PC-3 (cell line): ENCODE data around the gene DLL4. TPM values are rescaled to one million over a fixed set of nuclear protein-coding genes. Genes with fewer than 3 reads are reported as not detected.
A peak's percentile ranks its signal among the peaks of the same experiment; 100 is the strongest.

Source experiments
- ATAC-seq: fragments of 200-7000 bp; cut with Tn5 transposase; 2 replicates; pipeline ENCODE4 v1.9.1; 2020; ENCODE audit warnings: mild to moderate bottlenecking, moderate library complexity
- BruUV-seq: library from RNA; stranded (reverse); fragments of 400-500 nt; replicated peaks from 2 replicates; lab custom pipeline; 2021; lab: Mats Ljungman, UMichigan
- CTCF ChIA-PET: fragments of 300-600 bp; sonication (Branson Sonifier 250); formaldehyde crosslinking; loops from one replicate; lab custom pipeline; 2022; ENCODE audit warnings: antibody characterized with exemption; lab: Charles Lee
- POLR2A ChIA-PET: fragments of 300-600 bp; sonication (Branson Sonifier 250); formaldehyde crosslinking; loops from one replicate; lab custom pipeline; 2022; ENCODE audit warnings: antibody characterized with exemption; ENCODE audit not compliant: unreplicated experiment; lab: Charles Lee
- DNase-seq: peaks from one replicate; pipeline ENCODE4 v3.0.0-alpha.2; 2015
- H2AFZ ChIP-seq: fragments of 300-600 bp; sonication (generic); 2 replicates; pipeline ENCODE4 v1.6.0; 2016; ENCODE audit warnings: antibody characterized with exemption, low read length
- H3F3A ChIP-seq: fragments of 300-600 bp; sonication (generic); one replicate; pipeline ENCODE4 v1.6.0; 2017; ENCODE audit warnings: antibody characterized with exemption, low read length, control low read depth, mild to moderate bottlenecking; ENCODE audit not compliant: unreplicated experiment
- H3K27ac ChIP-seq: fragments of 300-600 bp; sonication (generic); 2 replicates; pipeline ENCODE4 v1.5.1; 2016; ENCODE audit warnings: mild to moderate bottlenecking, low read length
- H3K27me3 ChIP-seq: fragments of 300-600 bp; sonication (generic); 2 replicates; pipeline ENCODE4 v1.6.1; 2016; ENCODE audit warnings: low read length, mixed read lengths
- H3K36me3 ChIP-seq: fragments of 300-600 bp; sonication (generic); 2 replicates; pipeline ENCODE4 v1.6.1; 2016; ENCODE audit warnings: low read depth, mixed run types, low read length, mixed read lengths
- H3K4me1 ChIP-seq: fragments of 300-600 bp; sonication (generic); 2 replicates; pipeline ENCODE4 v1.5.1; 2016; ENCODE audit warnings: low read length; ENCODE audit not compliant: insufficient read depth
- H3K4me2 ChIP-seq: fragments of 300-600 bp; sonication (generic); 2 replicates; pipeline ENCODE4 v1.6.0; 2016; ENCODE audit warnings: low read length
- H3K4me3 ChIP-seq: fragments of 300-600 bp; sonication (generic); 2 replicates; pipeline ENCODE4 v1.5.1; 2016; ENCODE audit warnings: mild to moderate bottlenecking, low read length, mixed read lengths
- H3K79me2 ChIP-seq: fragments of 300-600 bp; sonication (generic); 2 replicates; pipeline ENCODE4 v1.6.1; 2017; ENCODE audit warnings: low read length, mixed read lengths
- H3K9ac ChIP-seq: fragments of 300-600 bp; sonication (generic); 2 replicates; pipeline ENCODE4 v1.6.0; 2016; ENCODE audit warnings: mild to moderate bottlenecking, low read length
- H3K9me2 ChIP-seq: fragments of 300-600 bp; sonication (generic); replicated peaks from 2 replicates; pipeline ENCODE4 v1.6.1; 2016; ENCODE audit warnings: mixed run types, low read length, mixed read lengths
- H3K9me3 ChIP-seq: fragments of 300-600 bp; sonication (generic); 2 replicates; pipeline ENCODE4 v1.6.1; 2016; ENCODE audit warnings: low read length, mixed read lengths
- H4K20me1 ChIP-seq: fragments of 300-600 bp; sonication (generic); 2 replicates; pipeline ENCODE4 v1.6.1; 2016; ENCODE audit warnings: low read length, mixed read lengths
- EZH2 ChIP-seq: fragments of 300-600 bp; sonication (generic); IDR thresholded peaks from one replicate; pipeline ENCODE4 v1.6.1; 2017; ENCODE audit warnings: antibody characterized with exemption, mild to moderate bottlenecking, low read length; ENCODE audit not compliant: unreplicated experiment
- EZH2phosphoT487 ChIP-seq: fragments of 300-600 bp; sonication (generic); IDR thresholded peaks from 2 replicates; pipeline ENCODE4 v1.6.1; 2018; ENCODE audit warnings: mild to moderate bottlenecking, antibody characterized with exemption, low read length, borderline replicate concordance
- intact Hi-C: fragments of 100-400 bp; cut with micrococcal nuclease; formaldehyde crosslinking; loops from 2 replicates; pipeline ENCODE4 v1.9.0; 2023
- total RNA-seq: library from RNA; depleted of rRNA; stranded (reverse); fragments of >200 nt; gene quantifications from 2 replicates; pipeline ENCODE4 v1.2.3, GENCODE V29; 2014
- TF ChIP-seq, protein P1 (sequence below): fragments of 300-600 bp; sonication (generic); conservative IDR thresholded peaks from 2 replicates; pipeline ENCODE4 v1.5.1; 2017; ENCODE audit warnings: antibody characterized with exemption, low read depth, mild to moderate bottlenecking, low read length

DLL4 gene
- total RNA-seq, 1 experiment from 2014 or later, result 2.2 TPM

DNA sequence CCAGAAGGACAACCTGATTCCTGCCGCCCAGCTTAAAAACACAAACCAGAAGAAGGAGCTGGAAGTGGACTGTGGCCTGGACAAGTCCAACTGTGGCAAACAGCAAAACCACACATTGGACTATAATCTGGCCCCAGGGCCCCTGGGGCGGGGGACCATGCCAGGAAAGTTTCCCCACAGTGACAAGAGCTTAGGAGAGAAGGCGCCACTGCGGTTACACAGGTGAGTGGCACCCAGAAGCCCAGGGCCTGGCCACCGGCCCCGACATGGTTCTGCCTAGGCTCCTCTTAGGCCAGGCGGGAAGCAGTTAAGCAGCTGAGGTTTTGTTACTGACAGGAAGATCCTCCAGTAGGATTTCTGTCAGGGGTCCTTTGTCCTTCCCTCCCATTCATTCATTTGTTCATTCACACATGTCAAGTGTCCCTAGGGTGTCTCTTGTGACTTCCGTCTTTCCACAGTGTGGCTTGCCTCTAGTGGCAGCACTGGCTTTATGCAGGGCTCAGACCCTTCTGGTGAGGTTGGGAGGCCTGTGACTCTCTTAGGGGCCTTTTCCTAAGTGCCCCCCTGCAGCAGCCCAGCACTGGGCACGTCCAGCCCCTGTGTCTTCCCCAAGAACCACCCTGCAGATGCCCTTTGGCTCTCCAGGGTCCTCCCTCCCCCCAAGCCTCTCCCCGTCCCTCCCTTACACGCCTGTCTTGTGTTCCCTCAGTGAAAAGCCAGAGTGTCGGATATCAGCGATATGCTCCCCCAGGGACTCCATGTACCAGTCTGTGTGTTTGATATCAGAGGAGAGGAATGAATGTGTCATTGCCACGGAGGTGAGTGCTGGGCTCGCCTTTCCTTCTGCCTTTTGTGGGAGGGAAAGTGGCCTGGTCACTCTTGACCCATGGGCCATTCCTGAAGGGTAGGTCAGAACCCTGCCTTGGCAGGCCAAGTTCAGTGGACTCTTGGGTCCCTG lies 7.8 kb downstream of the DLL4 start:
- POLR2A ChIA-PET, result no interaction called here
- no TSS peak for BruUV-seq
- H3K4me3 ChIP-seq, result no peak overlapping the region

DNA sequence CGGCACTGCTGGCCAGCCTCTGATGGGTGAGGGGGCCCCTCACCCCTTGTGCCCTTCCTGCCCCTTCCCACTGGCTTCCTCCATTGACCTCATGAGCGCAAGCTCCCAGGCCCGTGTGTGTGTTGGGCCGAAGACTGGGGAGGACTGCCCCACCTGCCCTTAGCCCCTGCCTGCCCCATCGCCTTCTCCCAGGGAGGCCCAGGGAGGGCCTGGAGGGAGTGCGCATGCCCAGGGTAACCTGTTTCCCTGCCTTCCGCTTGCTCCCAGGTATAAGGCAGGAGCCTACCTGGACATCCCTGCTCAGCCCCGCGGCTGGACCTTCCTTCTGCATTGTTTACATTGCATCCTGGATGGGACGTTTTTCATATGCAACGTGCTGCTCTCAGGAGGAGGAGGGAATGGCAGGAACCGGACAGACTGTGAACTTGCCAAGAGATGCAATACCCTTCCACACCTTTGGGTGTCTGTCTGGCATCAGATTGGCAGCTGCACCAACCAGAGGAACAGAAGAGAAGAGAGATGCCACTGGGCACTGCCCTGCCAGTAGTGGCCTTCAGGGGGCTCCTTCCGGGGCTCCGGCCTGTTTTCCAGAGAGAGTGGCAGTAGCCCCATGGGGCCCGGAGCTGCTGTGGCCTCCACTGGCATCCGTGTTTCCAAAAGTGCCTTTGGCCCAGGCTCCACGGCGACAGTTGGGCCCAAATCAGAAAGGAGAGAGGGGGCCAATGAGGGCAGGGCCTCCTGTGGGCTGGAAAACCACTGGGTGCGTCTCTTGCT lies 8.8 kb downstream of the DLL4 start:
- CTCF ChIA-PET, result no interaction called here
- no peaks in the 10 kb centered on the region for H3K36me3 ChIP-seq

More for the DNA sequence above, 7.8 kb downstream of the DLL4 start:
- Histone ChIP-seq H2AFZ (no peak overlapping the region), H3K9me3 (no peaks in the 10 kb centered on the region), H3K4me2 (no peak overlapping the region), H4K20me1 (no peaks in the 10 kb centered on the region), H3K36me3 (no peaks in the 10 kb centered on the region), H3K27ac (no peak overlapping the region), H3K27me3 (no peaks in the 10 kb centered on the region), H3F3A (no peaks in the 10 kb centered on the region), H3K79me2 (no peaks in the 10 kb centered on the region), H3K9ac (no peak overlapping the region), H3K4me1 (peaks cover 38% of the 10 kb centered on the region), H3K9me2 (no peaks in the 10 kb centered on the region)
- TF ChIP-seq EZH2phosphoT487, result no peak
- no peak for TF ChIP-seq EZH2
- TF ChIP-seq, protein P1, sequence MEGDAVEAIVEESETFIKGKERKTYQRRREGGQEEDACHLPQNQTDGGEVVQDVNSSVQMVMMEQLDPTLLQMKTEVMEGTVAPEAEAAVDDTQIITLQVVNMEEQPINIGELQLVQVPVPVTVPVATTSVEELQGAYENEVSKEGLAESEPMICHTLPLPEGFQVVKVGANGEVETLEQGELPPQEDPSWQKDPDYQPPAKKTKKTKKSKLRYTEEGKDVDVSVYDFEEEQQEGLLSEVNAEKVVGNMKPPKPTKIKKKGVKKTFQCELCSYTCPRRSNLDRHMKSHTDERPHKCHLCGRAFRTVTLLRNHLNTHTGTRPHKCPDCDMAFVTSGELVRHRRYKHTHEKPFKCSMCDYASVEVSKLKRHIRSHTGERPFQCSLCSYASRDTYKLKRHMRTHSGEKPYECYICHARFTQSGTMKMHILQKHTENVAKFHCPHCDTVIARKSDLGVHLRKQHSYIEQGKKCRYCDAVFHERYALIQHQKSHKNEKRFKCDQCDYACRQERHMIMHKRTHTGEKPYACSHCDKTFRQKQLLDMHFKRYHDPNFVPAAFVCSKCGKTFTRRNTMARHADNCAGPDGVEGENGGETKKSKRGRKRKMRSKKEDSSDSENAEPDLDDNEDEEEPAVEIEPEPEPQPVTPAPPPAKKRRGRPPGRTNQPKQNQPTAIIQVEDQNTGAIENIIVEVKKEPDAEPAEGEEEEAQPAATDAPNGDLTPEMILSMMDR, result no peak
- ATAC-seq (no peak), DNase-seq (no peak)
- intact Hi-C loops, result loop anchor here (10.0 kb wide), 1 partner anchor 248 kb away; no protein-coding TSS in a partner anchor
- CTCF ChIA-PET, result no interaction called here

More for the DNA sequence above, 8.8 kb downstream of the DLL4 start:
- Histone ChIP-seq H2AFZ (no peak overlapping the region), H3K4me1 (peaks cover 43% of the 10 kb centered on the region), H3K79me2 (no peaks in the 10 kb centered on the region), H3K9me2 (no peaks in the 10 kb centered on the region), H3F3A (no peaks in the 10 kb centered on the region), H3K4me3 (no peak overlapping the region), H3K27me3 (no peaks in the 10 kb centered on the region), H3K9me3 (no peaks in the 10 kb centered on the region), H3K27ac (no peak overlapping the region), H3K4me2 (no peak overlapping the region), H4K20me1 (no peaks in the 10 kb centered on the region), H3K9ac (no peak overlapping the region)
- TF ChIP-seq, protein P1, result peak; percentile 76
- no peak for TF ChIP-seq EZH2phosphoT487
- intact Hi-C loops, result loop anchor here (10.0 kb wide), 1 partner anchor 247 kb away; no protein-coding TSS in a partner anchor
- POLR2A ChIA-PET, result no interaction called here
- ATAC-seq (peak; percentile 34), DNase-seq (peak; percentile 79)
- no TSS peak for BruUV-seq
